Cardiac fibroblast (primary cell): ENCODE measurements around the gene TUBA4B.
A peak's percentile ranks its signal among the peaks of the same experiment; 100 is the strongest.

Experiments
- DNase-seq, 2 donors: peaks; one replicate each; pipeline versions ENCODE4 v3.0.0 to v3.0.0-alpha.2; 2010; ENCODE audit warnings: low read depth in 2 of 2
- H3K4me3 ChIP-seq, 2 donors: replicated peaks in 1 of 2; 1 replicate in 1 of 2; 2 replicates in 1 of 2; pipeline ENCODE4 v1.5.1; 2011; ENCODE audit warnings: low read depth in 2 of 2, low read length in 2 of 2, mild to moderate bottlenecking in 2 of 2, moderate library complexity in 1 of 2
- TF ChIP-seq, protein P1 (sequence below): IDR thresholded peaks from one replicate; pipeline ENCODE4 v1.5.1; 2011; ENCODE audit warnings: low read depth, mild to moderate bottlenecking, low read length, inconsistent platforms

The TUBA4B gene

DNA sequence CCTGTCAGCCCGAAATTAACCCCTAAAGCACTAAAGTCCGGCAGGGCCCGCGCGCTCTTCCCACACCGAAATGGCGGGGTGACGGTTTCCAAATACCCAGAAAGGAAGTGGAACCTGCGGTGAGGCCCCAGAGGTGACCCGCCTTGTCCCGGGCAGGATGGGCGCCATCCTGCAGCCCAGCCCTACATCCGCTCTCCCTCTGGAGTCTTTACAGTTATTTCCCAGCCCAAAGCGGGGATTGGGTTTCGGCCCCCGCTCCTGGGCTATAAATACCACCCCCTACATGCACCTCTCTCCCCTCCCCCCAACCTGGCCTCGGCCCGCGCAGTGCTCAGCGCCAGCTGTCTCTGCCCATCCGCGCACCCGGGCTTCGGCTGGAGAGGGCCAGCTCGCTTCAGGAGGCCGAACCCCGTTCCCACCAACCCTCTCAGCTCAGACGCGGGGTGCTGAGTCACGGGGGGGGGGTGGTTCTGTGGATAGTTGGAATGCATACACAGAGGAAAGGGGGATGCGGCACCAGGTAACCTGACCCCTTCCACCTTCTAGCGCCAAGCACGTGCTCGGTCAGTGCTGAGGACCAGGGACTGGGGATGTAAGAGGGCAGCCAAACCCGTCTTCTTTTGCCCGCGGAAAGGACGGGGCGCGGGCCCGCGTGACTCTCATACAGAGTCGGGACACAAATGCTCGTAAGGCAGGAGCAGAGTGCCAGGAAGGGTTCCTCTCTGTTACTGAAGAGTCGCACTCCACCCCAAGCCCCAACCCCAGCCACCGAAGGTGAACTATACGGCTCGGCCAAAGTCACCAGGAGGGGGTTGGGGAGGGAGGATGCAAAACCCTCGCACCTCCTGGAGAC is at the start of gene TUBA4B:
TUBA4B (plus strand) TSS at position 344 of the 853 bp plus-strand sequence; CDS start at position 509, 165 bp downstream.
- DNase-seq: peak; percentile 26 to 41
- TF ChIP-seq, protein P1, sequence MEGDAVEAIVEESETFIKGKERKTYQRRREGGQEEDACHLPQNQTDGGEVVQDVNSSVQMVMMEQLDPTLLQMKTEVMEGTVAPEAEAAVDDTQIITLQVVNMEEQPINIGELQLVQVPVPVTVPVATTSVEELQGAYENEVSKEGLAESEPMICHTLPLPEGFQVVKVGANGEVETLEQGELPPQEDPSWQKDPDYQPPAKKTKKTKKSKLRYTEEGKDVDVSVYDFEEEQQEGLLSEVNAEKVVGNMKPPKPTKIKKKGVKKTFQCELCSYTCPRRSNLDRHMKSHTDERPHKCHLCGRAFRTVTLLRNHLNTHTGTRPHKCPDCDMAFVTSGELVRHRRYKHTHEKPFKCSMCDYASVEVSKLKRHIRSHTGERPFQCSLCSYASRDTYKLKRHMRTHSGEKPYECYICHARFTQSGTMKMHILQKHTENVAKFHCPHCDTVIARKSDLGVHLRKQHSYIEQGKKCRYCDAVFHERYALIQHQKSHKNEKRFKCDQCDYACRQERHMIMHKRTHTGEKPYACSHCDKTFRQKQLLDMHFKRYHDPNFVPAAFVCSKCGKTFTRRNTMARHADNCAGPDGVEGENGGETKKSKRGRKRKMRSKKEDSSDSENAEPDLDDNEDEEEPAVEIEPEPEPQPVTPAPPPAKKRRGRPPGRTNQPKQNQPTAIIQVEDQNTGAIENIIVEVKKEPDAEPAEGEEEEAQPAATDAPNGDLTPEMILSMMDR: no peak
- H3K4me3 ChIP-seq: peak within 1 kb of the TSS; percentile 62 to 76

DNA sequence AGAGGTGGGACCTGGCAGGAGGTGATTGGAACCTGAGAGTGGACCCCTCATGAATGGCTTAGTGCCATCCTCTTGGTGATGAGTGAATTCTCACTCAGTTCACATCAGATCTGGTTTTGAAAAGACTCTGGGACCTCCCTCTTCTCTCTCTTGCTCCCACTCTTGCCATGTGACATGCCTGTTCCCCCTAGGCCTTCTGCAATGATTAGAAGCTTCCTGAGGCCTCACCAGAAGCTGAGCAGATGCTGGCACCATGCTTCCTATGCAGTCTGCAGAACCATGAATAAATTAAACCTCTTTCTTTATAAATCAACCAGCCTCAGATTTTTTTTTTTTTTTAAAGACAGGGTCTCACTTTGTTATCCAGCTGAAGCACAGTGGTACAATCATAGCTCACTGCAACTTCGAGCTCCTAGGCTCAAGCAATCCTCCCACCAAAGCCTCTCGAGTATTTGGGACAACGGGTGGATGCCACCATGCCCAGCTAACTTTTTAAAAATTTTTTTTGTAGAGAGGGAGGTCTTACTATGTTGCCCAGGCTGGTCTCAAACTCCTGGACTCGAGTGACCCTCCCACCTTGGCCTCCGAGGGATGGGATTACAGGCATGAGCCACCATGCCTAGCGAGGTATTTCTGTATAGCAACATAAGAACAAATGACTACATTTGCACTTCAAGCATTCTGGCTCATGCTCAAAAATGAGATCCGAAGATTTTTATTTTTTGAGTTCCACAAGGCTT is 48.4 kb upstream of the TUBA4B start:
- TF ChIP-seq, protein P1: no peak
- no peak overlapping the region for H3K4me3 ChIP-seq
- no peak for DNase-seq

GRCh38 chr2:219205165-219205538 is 47.9 kb upstream of the TUBA4B start:
- TF ChIP-seq, protein P1: no peak
- no peak overlapping the region for H3K4me3 ChIP-seq
- DNase-seq: no peak

DNA sequence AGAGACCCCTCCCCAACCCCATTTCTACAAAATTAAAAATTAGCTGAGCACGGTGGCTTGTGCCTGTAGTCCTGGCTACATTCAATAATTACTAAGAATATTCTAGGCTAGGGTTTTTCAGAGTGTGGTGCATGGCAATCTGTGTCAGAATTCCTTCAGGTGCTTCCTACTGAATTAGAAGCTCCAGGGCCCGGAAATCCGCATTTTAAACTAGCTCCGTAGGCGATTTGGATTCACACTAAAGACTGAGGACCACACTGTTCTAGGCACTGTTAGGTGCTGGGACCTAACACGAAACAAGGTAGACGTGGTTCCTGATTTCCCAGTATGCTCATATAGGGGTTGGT is 47.1 kb upstream of the TUBA4B start:
- peak overlapping the region; percentile 58 to 66 for H3K4me3 ChIP-seq
- no peak for DNase-seq
- TF ChIP-seq, protein P1: no peak

DNA sequence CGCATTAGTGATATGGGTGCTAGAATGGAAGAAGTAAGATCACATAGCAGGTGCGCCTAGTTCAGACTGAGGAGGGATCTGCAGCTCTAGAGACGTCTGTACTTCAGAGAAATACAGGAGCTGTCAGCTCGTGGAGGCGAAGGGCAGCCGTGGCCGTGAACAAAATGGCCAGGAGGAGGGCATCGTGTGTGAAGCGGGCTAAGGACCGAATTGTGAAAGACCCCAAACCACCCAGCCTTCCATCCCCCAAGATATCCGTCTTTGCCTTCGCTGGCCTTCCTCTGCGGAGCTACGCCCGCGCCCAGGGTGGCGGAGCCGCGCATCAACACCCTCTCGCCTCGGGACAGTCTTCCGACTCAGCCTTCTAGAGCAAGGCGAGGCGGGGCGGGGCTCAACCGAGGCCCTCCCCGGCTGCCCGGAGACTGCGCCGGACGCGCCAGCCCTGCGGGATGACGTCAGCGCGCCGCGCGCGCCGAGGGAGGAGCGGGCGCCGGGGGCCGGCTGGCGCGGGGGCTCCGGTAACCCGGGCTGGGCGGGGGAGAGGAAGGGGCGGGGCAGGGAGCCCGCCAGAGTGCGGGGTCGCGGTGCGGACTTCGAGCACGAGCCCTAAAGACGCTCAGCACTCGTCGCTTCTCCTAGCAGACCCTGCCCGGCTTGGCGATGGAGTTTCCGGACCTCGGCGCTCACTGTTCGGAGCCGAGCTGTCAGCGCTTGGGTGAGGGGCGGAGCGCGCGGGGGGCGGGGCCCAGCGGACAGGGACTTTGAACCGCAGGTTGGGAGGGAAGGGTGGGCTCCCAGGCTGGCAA is 46.5 kb upstream of the TUBA4B start, which contains the start of gene ZFAND2B:
ZFAND2B (plus strand) TSS at position 455 of the 806 bp plus-strand sequence; CDS start at position 661, 206 bp downstream.
- peak; percentile 90 to 95 for DNase-seq
- peak within 1 kb of the TSS; percentile 76 for H3K4me3 ChIP-seq
- TF ChIP-seq, protein P1: peak; percentile 8

DNA sequence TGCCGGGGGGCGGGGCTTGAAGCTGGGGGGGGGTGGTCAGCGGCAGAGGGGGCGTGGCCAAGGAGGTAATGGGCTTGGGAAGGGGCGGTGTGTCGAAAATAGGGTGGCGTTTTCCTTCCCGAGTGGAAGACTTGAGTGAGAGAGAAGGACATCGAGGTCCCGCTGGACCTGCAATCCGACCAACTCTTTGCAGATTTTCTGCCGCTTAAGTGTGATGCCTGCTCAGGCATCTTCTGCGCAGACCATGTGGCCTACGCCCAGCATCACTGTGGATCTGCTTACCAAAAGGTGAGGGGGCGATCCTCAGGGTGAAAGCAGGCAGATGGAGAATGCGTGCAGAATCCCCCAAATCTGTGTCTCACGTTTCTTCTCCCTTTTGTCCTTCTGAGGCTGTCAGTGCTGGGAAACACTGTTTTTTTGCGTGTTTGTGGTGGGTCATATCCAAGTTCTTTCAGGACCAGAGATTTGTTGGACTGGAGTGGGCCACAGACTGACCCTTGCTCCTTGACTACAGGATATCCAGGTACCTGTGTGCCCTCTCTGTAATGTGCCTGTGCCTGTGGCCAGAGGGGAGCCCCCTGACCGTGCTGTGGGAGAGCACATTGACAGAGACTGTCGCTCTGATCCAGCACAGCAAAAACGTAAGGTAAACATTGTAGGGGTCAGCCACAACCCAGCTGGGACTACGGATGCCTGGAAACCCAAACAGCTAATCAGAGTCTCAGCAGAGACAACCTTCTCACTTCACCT is 45.7 kb upstream of the TUBA4B start:
- H3K4me3 ChIP-seq: peak overlapping the region; percentile 76
- DNase-seq: no peak
- TF ChIP-seq, protein P1: no peak
